HepG2 (cell line): ENCODE data around the gene CD164L2. TPM values are rescaled to one million over a fixed set of nuclear protein-coding genes. Genes with fewer than 3 reads are reported as not detected.

Experiments
- ATAC-seq: fragments of 200-7000 bp; cut with Tn5 transposase; 3 replicates; pipeline ENCODE4 v1.9.1; 2020; ENCODE audit warnings: mild to moderate bottlenecking, moderate library complexity
- BruUV-seq: library from RNA; stranded (reverse); fragments of 400-500 nt; replicated peaks from 2 replicates; lab custom pipeline; 2021; lab: Mats Ljungman, UMichigan
- CTCF ChIA-PET: fragments of 300-600 bp; formaldehyde crosslinking; extraction: SDS; loops from one replicate; lab custom pipeline; 2021; ENCODE audit warnings: low total read pairs, inconsistent platforms, low intra/inter-chr PET ratio; lab: Yijun Ruan, JAX
- POLR2A ChIA-PET: fragments of 350-600 bp; sonication (Branson Sonifier 250); formaldehyde crosslinking; loops from one replicate; lab custom pipeline; 2020; ENCODE audit warnings: antibody characterized with exemption, inconsistent platforms; lab: Yijun Ruan, JAX
- DNase-seq: peaks from one replicate; pipeline ENCODE4 v3.0.0-alpha.2; 2015; ENCODE audit warnings: low spot score
- FAIRE-seq: peaks from 3 replicates; lab custom pipeline; 2011; peaks lifted over from hg19 to GRCh38; lab: Jason Lieb, UNC
- H2AFZ ChIP-seq: one replicate; pipeline ENCODE4 v1.6.1; 2011; ENCODE audit warnings: low read length, inconsistent platforms
- H3K27ac ChIP-seq: fragments of 300-600 bp; 3 replicates; pipeline ENCODE4 v1.8.0; 2011; ENCODE audit warnings: mixed run types, mild to moderate bottlenecking, mixed read lengths, low read length, inconsistent platforms; ENCODE audit not compliant: insufficient read depth; ENCODE audit errors: extremely low read length
- H3K27me3 ChIP-seq, 2 experiments: fragments of 200-600 bp in 1 of 2; 2 replicates in 1 of 2; 3 replicates in 1 of 2; pipeline versions ENCODE4 v1.6.0 to v1.8.0; 2011; ENCODE audit warnings: low read length in 2 of 2, mild to moderate bottlenecking in 2 of 2, moderate library complexity in 2 of 2, inconsistent platforms in 1 of 2; ENCODE audit not compliant: insufficient read depth in 2 of 2, control insufficient read depth in 1 of 2
- H3K36me3 ChIP-seq, 2 experiments: fragments of 200-600 bp in 1 of 2; replicated peaks in 1 of 2; 2 replicates in 1 of 2; 3 replicates in 1 of 2; pipeline versions ENCODE4 v1.5.1 to v1.8.0; 2011; ENCODE audit warnings: low read length in 2 of 2, inconsistent platforms in 1 of 2; ENCODE audit not compliant: insufficient read depth in 2 of 2, control insufficient read depth in 1 of 2
- H3K4me1 ChIP-seq: 2 replicates; pipeline ENCODE4 v1.5.1; 2012; ENCODE audit warnings: low read length, inconsistent platforms; ENCODE audit not compliant: insufficient read depth
- H3K4me2 ChIP-seq: 2 replicates; pipeline ENCODE4 v1.6.0; 2011; ENCODE audit warnings: low read depth, low read length, inconsistent platforms
- H3K4me3 ChIP-seq, 3 experiments: fragments of 200-600 bp in 1 of 3; sonication (generic), shearing (Covaris generic) in 1 of 3; replicated peaks in 1 of 3; 2 replicates each; pipeline ENCODE4 v1.5.1; 2011 to 2016; ENCODE audit warnings: low read length in 3 of 3, inconsistent platforms in 2 of 3, low read depth in 2 of 3, mild to moderate bottlenecking in 2 of 3, control low read depth in 1 of 3, mixed read lengths in 1 of 3; ENCODE audit not compliant: insufficient read depth in 1 of 3
- H3K79me2 ChIP-seq: one replicate; pipeline ENCODE4 v1.6.1; 2011; ENCODE audit warnings: low read length, inconsistent platforms; ENCODE audit not compliant: insufficient read depth
- H3K9ac ChIP-seq: 2 replicates; pipeline ENCODE4 v1.6.0; 2011; ENCODE audit warnings: mild to moderate bottlenecking, low read depth, low read length, inconsistent platforms; ENCODE audit not compliant: insufficient read depth
- H3K9me3 ChIP-seq: 2 replicates; pipeline ENCODE4 v1.5.1; 2012; ENCODE audit warnings: mild to moderate bottlenecking, low read length
- H4K20me1 ChIP-seq: 2 replicates; pipeline ENCODE4 v1.6.0; 2011; ENCODE audit warnings: inconsistent platforms, mild to moderate bottlenecking, low read length, moderate library complexity; ENCODE audit not compliant: insufficient read depth
- CBX2 ChIP-seq, 2 experiments: fragments of 200-600 bp in 1 of 2; sonication (generic); formaldehyde crosslinking in 1 of 2; IDR thresholded peaks; 2 replicates each; pipeline versions ENCODE4 v1.7.0 to v1.8.1; 2018 to 2022; ENCODE audit warnings: low read depth in 2 of 2, low read length in 1 of 2, mild to moderate bottlenecking in 1 of 2, missing genetic modification reagents in 1 of 2
- CREM ChIP-seq, 2 experiments: sonication (generic) in 1 of 2; formaldehyde crosslinking in 1 of 2; IDR thresholded peaks; 2 replicates each; pipeline versions ENCODE4 v1.4.0 to v1.6.1; 2016 to 2020; ENCODE audit warnings: antibody characterized with exemption in 1 of 2, mild to moderate bottlenecking in 1 of 2, missing genetic modification reagents in 1 of 2
- E2F5 ChIP-seq: sonication (generic); formaldehyde crosslinking; conservative IDR thresholded peaks from 2 replicates; pipeline ENCODE4 v1.4.0; 2020; ENCODE audit warnings: missing genetic modification reagents
- FOXO1 ChIP-seq: sonication (generic); formaldehyde crosslinking; IDR thresholded peaks from 2 replicates; pipeline ENCODE4 v1.4.0; 2020; ENCODE audit warnings: missing genetic modification reagents
- HDAC6 ChIP-seq: fragments of 200-600 bp; sonication (generic); IDR thresholded peaks from 2 replicates; pipeline ENCODE4 v1.7.0; 2017; ENCODE audit warnings: mild to moderate bottlenecking, antibody characterized with exemption, low read length, low read depth
- HIVEP1 ChIP-seq: sonication (generic); formaldehyde crosslinking; IDR thresholded peaks from 2 replicates; pipeline ENCODE4 v1.4.0; 2020; ENCODE audit warnings: mild to moderate bottlenecking, missing genetic modification reagents
- NR2F2 ChIP-seq: IDR thresholded peaks from 2 replicates; pipeline ENCODE4 v1.6.1; 2012; ENCODE audit warnings: low read depth, inconsistent platforms, borderline replicate concordance
- RXRA ChIP-seq: sonication (generic); formaldehyde crosslinking; IDR thresholded peaks from 2 replicates; pipeline ENCODE4 v1.5.1; 2020; ENCODE audit warnings: missing genetic modification reagents
- SCMH1 ChIP-seq: sonication (generic); formaldehyde crosslinking; IDR thresholded peaks from 2 replicates; pipeline ENCODE4 v1.9.0; 2021; ENCODE audit warnings: missing genetic modification reagents, mild to moderate bottlenecking, borderline replicate concordance
- STAT5B ChIP-seq: sonication (generic); formaldehyde crosslinking; IDR thresholded peaks from 2 replicates; pipeline ENCODE4 v1.4.0; 2020; ENCODE audit warnings: missing genetic modification reagents
- TAF1 ChIP-seq: sonication (generic); formaldehyde crosslinking; IDR thresholded peaks from 2 replicates; pipeline ENCODE4 v1.4.0; 2020; ENCODE audit warnings: missing genetic modification reagents
- ZNF230 ChIP-seq: sonication (generic); formaldehyde crosslinking; IDR thresholded peaks from 2 replicates; pipeline ENCODE4 v1.4.0; 2020; ENCODE audit warnings: mild to moderate bottlenecking, missing genetic modification reagents
- ZNF549 ChIP-seq: sonication (generic); formaldehyde crosslinking; IDR thresholded peaks from 2 replicates; pipeline ENCODE4 v1.5.0; 2020; ENCODE audit warnings: missing genetic modification reagents
- ZSCAN20 ChIP-seq: sonication (generic); formaldehyde crosslinking; IDR thresholded peaks from 2 replicates; pipeline ENCODE4 v1.4.0; 2020; ENCODE audit warnings: missing genetic modification reagents, mild to moderate bottlenecking, borderline replicate concordance
- WGBS: methylation state at CpG from one replicate; pipeline ENCODE4 v1.1.6; 2017; ENCODE audit warnings: low lambda C conversion rate; 5-methylcytosine and 5-hydroxymethylcytosine counted together
- in situ Hi-C: cut with HindIII; loops from 2 replicates; pipeline ENCODE4 v1.10.0; 2017; ENCODE audit warnings: low pct_unique_long_range_greater_than_20kb; ENCODE audit not compliant: extremely low pct_ligation_motif_present
- intact Hi-C: fragments of 100-400 bp; cut with micrococcal nuclease; formaldehyde crosslinking; loops from one replicate; pipeline ENCODE4 v1.10.0; 2022; ENCODE audit not compliant: unreplicated experiment
- polyA plus RNA-seq, 8 experiments: library from polyadenylated mRNA; depleted of rRNA in 3 of 8; stranded (reverse) in 7 of 8; unstranded in 1 of 8; fragments of >200 nt; fragmentation: Illumina TruSeq in 4 of 8; extraction: Trizol in 4 of 8; gene quantifications; 2 replicates each; pipeline versions ENCODE4 v1.2.1 to v1.2.3, GENCODE V29; 2011 to 2016; ENCODE audit warnings: low read depth in 4 of 8, missing spikeins in 1 of 8, mixed read lengths in 1 of 8; ENCODE audit not compliant: insufficient read depth in 1 of 8
- total RNA-seq, 5 experiments: library from RNA; depleted of rRNA; stranded (reverse); fragments of >200 nt; fragmentation: Illumina TruSeq; extraction: Trizol; gene quantifications; 2 replicates each; pipeline ENCODE4 v1.2.3, GENCODE V29; 2016; ENCODE audit warnings: low read depth in 1 of 5

CD164L2 gene
- total and polyA plus RNA-seq, 2 of the 13 experiments (the other 11 are each of a cell fraction or from before 2014, with no cell fraction given): not detected

GRCh38 chr1:27381969-27382762 is 967 bp downstream of the CD164L2 start:
- Histone ChIP-seq H3K4me1 (no peaks in the 10 kb centered on the region), H3K9me3 (no peaks in the 10 kb centered on the region), H3K27me3 (peaks cover 8 to 44% of the 10 kb centered on the region in 2 experiments), H3K27ac (no peak overlapping the region), H3K9ac (no peak overlapping the region), H2AFZ (no peak overlapping the region), H4K20me1 (no peaks in the 10 kb centered on the region), H3K79me2 (no peaks in the 10 kb centered on the region), H3K4me3 (no peak overlapping the region), H3K4me2 (no peak overlapping the region), H3K36me3 (no peaks in the 10 kb centered on the region)
- POLR2A ChIA-PET: no interaction called here
- TF ChIP-seq TAF1 (CRISPR knock-in tag) (no peak), FOXO1 (CRISPR knock-in tag) (no peak), HIVEP1 (CRISPR knock-in tag) (no peak), CREM (IDR thresholded peaks at IDR 0.05) (no peak), CREM (CRISPR knock-in tag; IDR thresholded peaks at IDR 0.05) (no peak), CBX2 (IDR thresholded peaks at IDR 0.05; ENCODE audit: low read depth, low read length) (no peak), CBX2 (CRISPR knock-in tag; IDR thresholded peaks at IDR 0.05; ENCODE audit: low read depth) (no peak), ZNF230 (CRISPR knock-in tag) (no peak), STAT5B (CRISPR knock-in tag) (no peak), RXRA (CRISPR knock-in tag) (no peak), NR2F2 (no peak), SCMH1 (CRISPR knock-in tag) (no peak), ZNF549 (CRISPR knock-in tag) (no peak), HDAC6 (no peak), E2F5 (no peak), ZSCAN20 (no peak)
- CTCF ChIA-PET: no interaction called here
- BruUV-seq: no TSS peak
- in situ Hi-C loops (no loop called here), intact Hi-C loops (no loop called here)
- FAIRE-seq: no peak
- no peak for ATAC-seq
- no peak for DNase-seq
- 38% methylated on average over 9 of the region's 18 CpGs for WGBS
